ENCODE results near the gene CDH23.

CDH23 gene

GRCh38 chr10:71716426-71716825 is 319.7 kb downstream of the CDH23 start:
- no peak for DNase-seq

- no peak for DNase-seq
These were observed 320.3 kb downstream of the CDH23 start for GRCh38 chr10:71717056-71717455.

GRCh38 chr10:71717551-71717951 is 320.8 kb downstream of the CDH23 start:
- no peak for DNase-seq

DNA sequence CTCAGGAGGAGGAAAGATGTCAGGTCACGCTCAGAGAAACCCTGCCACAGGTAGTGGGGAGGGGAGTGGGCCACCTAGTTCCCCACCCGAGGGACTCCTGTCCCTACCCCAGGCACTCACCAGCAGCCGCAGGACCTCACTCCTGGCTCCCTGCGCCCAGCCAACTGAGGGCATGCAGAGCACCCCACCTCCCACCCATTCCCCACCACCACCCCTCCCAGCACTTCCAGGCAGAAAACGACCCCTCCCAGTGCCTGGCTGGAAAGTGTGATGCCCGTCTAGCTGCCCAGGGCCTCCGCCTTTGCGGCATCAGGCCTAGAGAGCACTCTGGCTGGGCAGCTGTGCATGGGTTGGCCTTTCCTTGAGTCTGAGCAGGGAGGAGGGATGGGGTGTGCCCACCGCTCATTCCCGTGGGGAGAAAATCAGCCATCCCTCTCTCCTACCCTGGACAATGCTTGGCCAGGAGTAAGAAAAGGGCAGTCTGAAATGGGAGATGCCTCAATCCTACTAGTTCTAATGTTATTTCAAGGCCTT is 321.5 kb downstream of the CDH23 start:
- no peak for DNase-seq

GRCh38 chr10:71719042-71719441 is 322.3 kb downstream of the CDH23 start:
- no peak for DNase-seq

DNA sequence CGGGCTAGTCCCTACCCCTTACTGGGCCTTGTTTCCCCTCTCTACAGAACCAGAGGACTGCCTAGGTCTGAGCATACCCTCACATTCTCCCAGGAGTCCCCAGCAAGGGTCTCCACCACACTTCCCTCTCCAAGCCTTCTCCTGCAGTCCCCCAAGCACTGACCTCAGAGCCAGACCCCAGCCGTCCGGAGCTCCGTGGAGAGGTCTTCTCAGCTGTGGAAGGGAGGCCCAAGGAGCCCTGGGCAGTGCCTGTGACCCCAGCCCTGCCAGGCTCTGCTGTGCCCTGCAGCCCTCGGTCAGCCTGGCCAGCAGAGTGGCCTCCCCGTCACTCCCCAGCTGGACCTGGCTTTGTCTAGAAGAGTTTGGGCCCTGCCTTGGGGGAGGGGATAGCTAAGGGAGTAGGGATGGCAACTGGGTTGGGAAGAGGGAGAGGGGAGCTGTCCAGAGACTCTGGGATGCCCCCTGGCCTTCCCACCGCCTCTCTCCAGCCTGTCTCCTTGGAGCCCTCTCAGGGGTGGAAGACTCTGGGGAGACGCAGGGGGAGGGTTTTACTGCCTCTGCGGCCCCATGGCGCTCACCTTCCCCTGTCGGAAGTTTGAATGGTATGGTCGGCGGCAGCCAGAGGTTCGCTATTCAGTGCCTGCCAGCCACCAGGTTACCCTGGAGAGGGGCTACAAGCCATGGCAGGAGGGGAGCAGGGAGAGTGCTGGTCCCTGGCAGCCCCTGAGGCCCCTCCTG is 322.9 kb downstream of the CDH23 start, which contains the start of gene C10orf105:
TSS of gene C10orf105 (minus strand) at position 315 of the 738 bp plus-strand sequence. CDS start 3,441 bp downstream, outside the sequence.
- no peak for DNase-seq

GRCh38 chr10:71720288-71720687 is 323.6 kb downstream of the CDH23 start:
- DNase-seq: no peak

DNA sequence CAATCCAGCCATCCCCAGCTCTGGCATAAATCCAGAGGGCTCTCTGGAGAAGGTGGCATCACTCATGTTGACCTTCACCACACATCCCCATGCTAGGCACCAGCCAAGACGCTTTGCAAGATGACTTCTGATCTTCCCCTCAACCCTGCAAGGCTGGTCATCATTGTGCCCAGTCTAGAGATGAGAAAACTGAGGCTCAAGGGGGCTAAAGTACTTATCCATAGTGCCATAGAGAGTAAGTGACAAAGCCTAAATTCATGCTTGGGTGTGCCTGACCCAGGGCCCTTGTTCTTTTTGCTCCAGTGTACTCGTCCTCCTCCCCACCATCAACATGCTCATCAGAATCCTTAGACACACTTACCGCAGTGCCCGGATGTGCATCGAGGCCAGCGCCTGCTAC is 324.6 kb downstream of the CDH23 start:
- no peak for DNase-seq

DNA sequence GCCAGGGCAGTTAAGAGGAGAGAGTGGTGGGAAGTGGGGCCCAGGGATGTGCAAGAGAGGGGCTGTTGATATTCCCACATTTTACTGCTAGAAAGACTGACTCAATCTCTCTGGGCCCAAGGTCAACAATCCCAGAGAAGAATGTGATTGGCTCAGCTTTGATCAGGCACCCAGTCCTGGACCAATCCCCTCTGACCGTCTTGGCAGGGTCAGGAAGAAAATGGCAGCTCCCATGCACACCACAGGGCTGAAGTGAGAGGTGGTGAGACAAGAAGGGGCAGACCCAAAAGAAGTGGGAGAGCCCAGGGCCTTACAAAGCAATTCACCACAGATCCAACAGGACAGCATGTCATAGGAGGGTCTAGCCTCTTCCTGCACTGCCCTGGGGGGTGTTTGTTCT is 326.1 kb downstream of the CDH23 start:
- DNase-seq: no peak

DNA sequence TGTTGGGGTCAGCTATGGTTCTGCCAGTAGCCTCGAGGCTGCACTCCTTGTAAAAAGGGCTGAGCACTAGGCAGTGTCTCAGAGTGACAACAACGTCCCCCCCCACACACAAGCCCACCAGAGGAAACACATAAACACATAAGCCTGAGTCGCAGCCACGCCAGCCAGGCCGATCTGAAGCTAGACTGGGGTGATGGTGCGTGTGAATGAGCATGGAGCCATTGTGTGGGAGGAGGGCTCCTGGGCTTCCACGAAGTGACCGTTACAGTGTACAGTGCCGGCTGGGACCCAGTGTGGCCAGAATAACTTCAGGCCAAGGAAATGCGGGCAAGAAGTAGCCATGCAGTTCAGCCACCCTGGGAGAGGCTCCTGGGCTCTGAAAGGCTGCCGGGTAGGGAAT is 326.6 kb downstream of the CDH23 start:
- DNase-seq: no peak

DNA sequence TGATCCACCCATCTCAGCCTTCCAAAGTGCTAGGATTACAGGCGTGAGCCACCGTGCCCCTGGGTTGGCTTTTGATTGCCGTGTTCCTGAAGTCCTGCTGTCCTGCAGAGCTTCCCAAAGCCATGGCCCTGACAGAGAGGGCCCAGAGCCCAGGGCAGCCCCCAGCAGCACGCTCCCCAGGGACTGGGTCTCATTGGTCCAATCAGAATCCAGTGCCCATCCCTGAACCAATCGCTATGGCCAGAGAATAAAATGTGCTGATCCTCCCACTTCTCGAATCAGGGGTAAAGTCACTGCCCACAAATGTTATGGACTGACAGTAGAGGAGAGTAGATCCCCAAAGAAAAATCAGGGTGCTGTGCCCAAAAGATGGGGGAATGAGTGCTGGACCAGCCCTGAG is 327.8 kb downstream of the CDH23 start:
- no peak for DNase-seq

GRCh38 chr10:71725249-71725648 is 328.5 kb downstream of the CDH23 start:
- DNase-seq: no peak

- DNase-seq: no peak
These were observed 329.4 kb downstream of the CDH23 start for GRCh38 chr10:71725998-71726579.

DNA sequence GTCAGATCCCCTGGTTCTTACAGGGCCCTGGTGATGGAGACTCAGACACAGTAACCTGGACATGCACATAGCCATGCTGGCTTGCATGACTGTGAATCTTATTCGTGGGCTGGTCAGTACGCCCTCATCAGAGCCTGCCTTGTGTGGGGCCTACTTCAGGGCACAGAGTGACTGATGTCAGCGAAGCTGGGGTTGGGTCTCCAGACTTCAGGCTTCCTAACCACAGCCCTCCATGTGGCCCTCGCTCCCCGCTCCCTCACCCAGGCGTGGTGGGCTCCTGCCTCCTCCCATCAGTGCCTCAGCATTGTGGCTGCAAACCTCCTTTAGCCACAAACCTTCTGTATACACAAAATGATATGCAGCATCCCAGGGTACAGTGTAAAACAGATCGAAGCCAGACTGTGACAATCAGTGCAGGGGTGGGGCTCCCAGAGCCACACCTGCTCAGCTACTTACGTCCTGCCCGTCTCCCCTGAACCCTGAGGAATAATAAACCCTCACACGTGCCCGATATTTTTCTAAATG is 329.9 kb downstream of the CDH23 start:
- DNase-seq: no peak

DNA sequence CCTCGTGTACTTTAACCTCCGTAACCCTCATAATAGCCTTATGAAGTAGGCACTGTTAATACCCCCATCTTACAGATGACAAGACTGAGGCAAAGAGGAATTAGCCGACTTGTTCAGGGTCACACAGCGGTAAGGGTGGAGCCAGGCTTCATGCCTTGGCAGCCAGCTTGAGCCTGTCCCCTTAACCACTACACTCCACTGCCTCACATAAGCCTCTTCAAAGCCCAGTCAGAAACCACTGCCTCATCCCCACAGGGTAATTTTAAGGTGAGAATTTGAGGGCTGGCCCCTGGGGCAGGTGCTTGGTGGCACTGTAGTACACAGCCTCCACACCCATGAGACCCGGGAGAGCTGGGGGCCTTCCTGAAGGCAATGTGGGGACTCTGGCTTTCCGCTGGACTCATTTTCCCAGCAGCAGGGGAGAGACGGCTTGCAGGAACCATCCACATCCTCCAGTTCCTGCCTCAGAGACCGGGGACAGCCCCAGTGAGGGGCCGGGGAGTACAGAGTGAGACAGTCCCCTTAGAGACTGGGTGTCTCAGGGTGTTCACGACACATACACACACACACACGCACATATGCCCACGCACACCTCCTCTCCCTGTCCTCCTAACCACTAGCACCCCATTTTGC is 330.5 kb downstream of the CDH23 start:
- no peak for DNase-seq

- DNase-seq: no peak
These were observed 331.3 kb downstream of the CDH23 start for GRCh38 chr10:71727738-71728737.

- no peak for DNase-seq
These were observed 332.5 kb downstream of the CDH23 start for GRCh38 chr10:71729161-71729636.

- no peak for DNase-seq
These were observed 335.1 kb downstream of the CDH23 start for GRCh38 chr10:71731791-71732190.

DNA sequence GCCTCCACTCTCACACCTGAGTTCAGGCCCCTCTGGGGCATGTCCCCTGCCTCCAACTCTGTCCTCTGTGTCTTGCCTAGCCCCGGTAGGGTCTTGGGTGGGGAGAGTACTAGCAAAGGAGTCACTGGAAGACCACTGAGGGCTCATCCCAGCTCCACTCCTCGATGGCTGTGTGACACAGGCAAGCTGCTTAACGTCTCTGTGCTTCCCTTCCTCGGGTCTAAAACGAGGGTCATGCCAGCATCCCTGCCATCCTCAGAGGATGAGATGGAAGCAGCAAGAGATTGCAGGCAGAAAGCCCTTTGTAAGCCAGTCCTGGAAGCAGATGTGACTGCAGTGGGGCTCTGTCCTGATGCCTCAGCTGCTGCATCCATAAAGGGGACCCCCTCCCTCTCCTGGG is 338.1 kb downstream of the CDH23 start:
- no peak for DNase-seq

- DNase-seq: no peak
These were observed 339.2 kb downstream of the CDH23 start for GRCh38 chr10:71735709-71736569.

- DNase-seq: no peak
These were observed 339.8 kb downstream of the CDH23 start for GRCh38 chr10:71736570-71736952.

Measured in NCI-H1436 treated with DMSO at 0.1 percent for 48 hours (cell line).